PC-3 (cell line): ENCODE data around the gene PDK4. TPM values are rescaled to one million over a fixed set of nuclear protein-coding genes. Genes with fewer than 3 reads are reported as not detected.

Source experiments
- ATAC-seq: fragments of 200-7000 bp; cut with Tn5 transposase; 2 replicates; pipeline ENCODE4 v1.9.1; 2020; ENCODE audit warnings: mild to moderate bottlenecking, moderate library complexity
- BruUV-seq: library from RNA; stranded (reverse); fragments of 400-500 nt; replicated peaks from 2 replicates; lab custom pipeline; 2021; lab: Mats Ljungman, UMichigan
- CTCF ChIA-PET: fragments of 300-600 bp; sonication (Branson Sonifier 250); formaldehyde crosslinking; loops from one replicate; lab custom pipeline; 2022; ENCODE audit warnings: antibody characterized with exemption; lab: Charles Lee
- POLR2A ChIA-PET: fragments of 300-600 bp; sonication (Branson Sonifier 250); formaldehyde crosslinking; loops from one replicate; lab custom pipeline; 2022; ENCODE audit warnings: antibody characterized with exemption; ENCODE audit not compliant: unreplicated experiment; lab: Charles Lee
- DNase-seq: peaks from one replicate; pipeline ENCODE4 v3.0.0-alpha.2; 2015
- H2AFZ ChIP-seq: fragments of 300-600 bp; sonication (generic); 2 replicates; pipeline ENCODE4 v1.6.0; 2016; ENCODE audit warnings: antibody characterized with exemption, low read length
- H3F3A ChIP-seq: fragments of 300-600 bp; sonication (generic); one replicate; pipeline ENCODE4 v1.6.0; 2017; ENCODE audit warnings: antibody characterized with exemption, low read length, control low read depth, mild to moderate bottlenecking; ENCODE audit not compliant: unreplicated experiment
- H3K27ac ChIP-seq: fragments of 300-600 bp; sonication (generic); 2 replicates; pipeline ENCODE4 v1.5.1; 2016; ENCODE audit warnings: mild to moderate bottlenecking, low read length
- H3K27me3 ChIP-seq: fragments of 300-600 bp; sonication (generic); 2 replicates; pipeline ENCODE4 v1.6.1; 2016; ENCODE audit warnings: low read length, mixed read lengths
- H3K36me3 ChIP-seq: fragments of 300-600 bp; sonication (generic); 2 replicates; pipeline ENCODE4 v1.6.1; 2016; ENCODE audit warnings: low read depth, mixed run types, low read length, mixed read lengths
- H3K4me1 ChIP-seq: fragments of 300-600 bp; sonication (generic); 2 replicates; pipeline ENCODE4 v1.5.1; 2016; ENCODE audit warnings: low read length; ENCODE audit not compliant: insufficient read depth
- H3K4me2 ChIP-seq: fragments of 300-600 bp; sonication (generic); 2 replicates; pipeline ENCODE4 v1.6.0; 2016; ENCODE audit warnings: low read length
- H3K4me3 ChIP-seq: fragments of 300-600 bp; sonication (generic); 2 replicates; pipeline ENCODE4 v1.5.1; 2016; ENCODE audit warnings: mild to moderate bottlenecking, low read length, mixed read lengths
- H3K79me2 ChIP-seq: fragments of 300-600 bp; sonication (generic); 2 replicates; pipeline ENCODE4 v1.6.1; 2017; ENCODE audit warnings: low read length, mixed read lengths
- H3K9ac ChIP-seq: fragments of 300-600 bp; sonication (generic); 2 replicates; pipeline ENCODE4 v1.6.0; 2016; ENCODE audit warnings: mild to moderate bottlenecking, low read length
- H3K9me2 ChIP-seq: fragments of 300-600 bp; sonication (generic); replicated peaks from 2 replicates; pipeline ENCODE4 v1.6.1; 2016; ENCODE audit warnings: mixed run types, low read length, mixed read lengths
- H3K9me3 ChIP-seq: fragments of 300-600 bp; sonication (generic); 2 replicates; pipeline ENCODE4 v1.6.1; 2016; ENCODE audit warnings: low read length, mixed read lengths
- H4K20me1 ChIP-seq: fragments of 300-600 bp; sonication (generic); 2 replicates; pipeline ENCODE4 v1.6.1; 2016; ENCODE audit warnings: low read length, mixed read lengths
- CTCF ChIP-seq: fragments of 300-600 bp; sonication (generic); conservative IDR thresholded peaks from 2 replicates; pipeline ENCODE4 v1.5.1; 2017; ENCODE audit warnings: antibody characterized with exemption, low read depth, mild to moderate bottlenecking, low read length
- EZH2 ChIP-seq: fragments of 300-600 bp; sonication (generic); IDR thresholded peaks from one replicate; pipeline ENCODE4 v1.6.1; 2017; ENCODE audit warnings: antibody characterized with exemption, mild to moderate bottlenecking, low read length; ENCODE audit not compliant: unreplicated experiment
- EZH2phosphoT487 ChIP-seq: fragments of 300-600 bp; sonication (generic); IDR thresholded peaks from 2 replicates; pipeline ENCODE4 v1.6.1; 2018; ENCODE audit warnings: mild to moderate bottlenecking, antibody characterized with exemption, low read length, borderline replicate concordance
- intact Hi-C: fragments of 100-400 bp; cut with micrococcal nuclease; formaldehyde crosslinking; loops from 2 replicates; pipeline ENCODE4 v1.9.0; 2023
- total RNA-seq: library from RNA; depleted of rRNA; stranded (reverse); fragments of >200 nt; gene quantifications from 2 replicates; pipeline ENCODE4 v1.2.3, GENCODE V29; 2014

PDK4 gene
- total RNA-seq, 1 experiment from 2014 or later = 3.2 TPM

GRCh38 chr7:95539426-95539825 is 56.9 kb downstream of the PDK4 start:
- H3K4me2 ChIP-seq = no peak overlapping the region
- H3K36me3 ChIP-seq = no peaks in the 10 kb centered on the region
- ChIA-PET CTCF (interaction anchor here (0.6 kb wide), 1 partner anchor 30 kb away, joined by 3 read pairs; no protein-coding TSS in a partner anchor), POLR2A (no interaction called here)
- TF ChIP-seq EZH2 (no peak), CTCF (no peak), EZH2phosphoT487 (no peak)
- H3K9me2 ChIP-seq = no peaks in the 10 kb centered on the region
- DNase-seq = no peak
- H3K4me3 ChIP-seq = no peak overlapping the region
- H2AFZ ChIP-seq = no peak overlapping the region
- H3K4me1 ChIP-seq = no peaks in the 10 kb centered on the region
- no peaks in the 10 kb centered on the region for H3K9me3 ChIP-seq
- H3F3A ChIP-seq = no peaks in the 10 kb centered on the region
- no peak overlapping the region for H3K27ac ChIP-seq
- intact Hi-C loops = no loop called here
- no peak overlapping the region for H3K9ac ChIP-seq
- no TSS peak for BruUV-seq
- H3K27me3 ChIP-seq = peaks cover 67% of the 10 kb centered on the region
- H3K79me2 ChIP-seq = no peaks in the 10 kb centered on the region
- no peak for ATAC-seq
- no peaks in the 10 kb centered on the region for H4K20me1 ChIP-seq

GRCh38 chr7:95537468-95537867 is 58.8 kb downstream of the PDK4 start:
- DNase-seq (no peak), ATAC-seq (no peak)
- no peak overlapping the region for H3K4me2 ChIP-seq
- intact Hi-C loops = no loop called here
- no peaks in the 10 kb centered on the region for H3K9me3 ChIP-seq
- H3K27me3 ChIP-seq = peaks cover 74% of the 10 kb centered on the region
- TF ChIP-seq CTCF = no peak
- no peak for TF ChIP-seq EZH2phosphoT487
- TF ChIP-seq EZH2 = no peak
- H3K4me3 ChIP-seq = no peak overlapping the region
- no peak overlapping the region for H3K9ac ChIP-seq
- no peak overlapping the region for H3K27ac ChIP-seq
- H3K9me2 ChIP-seq = no peaks in the 10 kb centered on the region
- no TSS peak for BruUV-seq
- H3K36me3 ChIP-seq = no peaks in the 10 kb centered on the region
- H4K20me1 ChIP-seq = no peaks in the 10 kb centered on the region
- POLR2A ChIA-PET = no interaction called here
- H3K79me2 ChIP-seq = no peaks in the 10 kb centered on the region
- H3F3A ChIP-seq = no peaks in the 10 kb centered on the region
- no peaks in the 10 kb centered on the region for H3K4me1 ChIP-seq
- H2AFZ ChIP-seq = no peak overlapping the region
- CTCF ChIA-PET = no interaction called here

GRCh38 chr7:95536656-95537311 is 59.5 kb downstream of the PDK4 start:
- CTCF ChIA-PET = no interaction called here
- no TSS peak for BruUV-seq
- TF ChIP-seq EZH2phosphoT487 (no peak), CTCF (no peak), EZH2 (no peak)
- no peak overlapping the region for H3K27ac ChIP-seq
- H3K36me3 ChIP-seq = no peaks in the 10 kb centered on the region
- no peak for ATAC-seq
- H3K79me2 ChIP-seq = no peaks in the 10 kb centered on the region
- DNase-seq = no peak
- H3K9me2 ChIP-seq = no peaks in the 10 kb centered on the region
- H3F3A ChIP-seq = no peaks in the 10 kb centered on the region
- H3K4me1 ChIP-seq = no peaks in the 10 kb centered on the region
- H2AFZ ChIP-seq = no peak overlapping the region
- no peaks in the 10 kb centered on the region for H4K20me1 ChIP-seq
- H3K4me3 ChIP-seq = no peak overlapping the region
- POLR2A ChIA-PET = no interaction called here
- H3K9me3 ChIP-seq = no peaks in the 10 kb centered on the region
- H3K27me3 ChIP-seq = peaks cover 78% of the 10 kb centered on the region
- no peak overlapping the region for H3K4me2 ChIP-seq
- intact Hi-C loops = no loop called here
- no peak overlapping the region for H3K9ac ChIP-seq
